ENCODE results near the gene TOMM70.
"Not testable (repeated sequence)": the region's sequence is repeated elsewhere in the genome, so short reads cannot be mapped to it uniquely, and the experiment has no call there.

TOMM70 gene
- long read RNA-seq, donor 1, full-length matches to known transcripts: 7 of 12 reads
- long read RNA-seq, donor 1, partial matches to known transcripts: 5 of 12 reads
- long read RNA-seq, donor 1, other reads (novel, unspliced or antisense): 0 of 12 reads
- long read RNA-seq, donor 2, full-length matches to known transcripts: 11 of 17 reads
- long read RNA-seq, donor 2, partial matches to known transcripts: 6 of 17 reads
- long read RNA-seq, donor 2, other reads (novel, unspliced or antisense): 0 of 17 reads
- long read RNA-seq, donor 3, full-length matches to known transcripts: 4 of 11 reads
- long read RNA-seq, donor 3, partial matches to known transcripts: 7 of 11 reads
- long read RNA-seq, donor 3, other reads (novel, unspliced or antisense): 0 of 11 reads
- long read RNA-seq, donor 4, full-length matches to known transcripts: 13 of 55 reads
- long read RNA-seq, donor 4, partial matches to known transcripts: 42 of 55 reads
- long read RNA-seq, donor 4, other reads (novel, unspliced or antisense): 0 of 55 reads
- long read RNA-seq, donor 5, full-length matches to known transcripts: 11 of 20 reads
- long read RNA-seq, donor 5, partial matches to known transcripts: 9 of 20 reads
- long read RNA-seq, donor 5, other reads (novel, unspliced or antisense): 0 of 20 reads
- long read RNA-seq, donor 6, full-length matches to known transcripts: 9 of 23 reads
- long read RNA-seq, donor 6, partial matches to known transcripts: 14 of 23 reads
- long read RNA-seq, donor 6, other reads (novel, unspliced or antisense): 0 of 23 reads
- long read RNA-seq, donor 7, full-length matches to known transcripts: 16 of 38 reads
- long read RNA-seq, donor 7, partial matches to known transcripts: 22 of 38 reads
- long read RNA-seq, donor 7, other reads (novel, unspliced or antisense): 0 of 38 reads
- long read RNA-seq, donor 8, full-length matches to known transcripts: 8 of 49 reads
- long read RNA-seq, donor 8, partial matches to known transcripts: 41 of 49 reads
- long read RNA-seq, donor 8, other reads (novel, unspliced or antisense): 0 of 49 reads

- DNase-seq: peak; percentile 98
These were observed at the start of gene TOMM70, which contains the start of gene LNP1 for GRCh38 chr3:100400780-100401673. TSS of gene TOMM70 (minus strand) at chr3:100401089. CDS start at chr3:100400949, 140 bp downstream. TSS of gene LNP1 (plus strand) at chr3:100401539. CDS start at chr3:100429730, 28,191 bp downstream.

GRCh38 chr3:100449214-100449613 lies 48.3 kb upstream of the TOMM70 start:
- no peak for DNase-seq

GRCh38 chr3:100448079-100448478 lies 47.2 kb upstream of the TOMM70 start:
- no peak for DNase-seq

GRCh38 chr3:100447067-100447466 lies 46.2 kb upstream of the TOMM70 start:
- not testable (repeated sequence) for DNase-seq

GRCh38 chr3:100443690-100444089 lies 42.8 kb upstream of the TOMM70 start:
- no peak for DNase-seq

GRCh38 chr3:100440895-100441294 lies 40.0 kb upstream of the TOMM70 start:
- no peak for DNase-seq

- no peak for DNase-seq
These were observed 37.7 kb upstream of the TOMM70 start for GRCh38 chr3:100438623-100438974.

- DNase-seq: no peak
These were observed 37.1 kb upstream of the TOMM70 start for GRCh38 chr3:100437721-100438622.

- DNase-seq: no peak
These were observed 36.1 kb upstream of the TOMM70 start for GRCh38 chr3:100436951-100437350.

GRCh38 chr3:100429187-100429716 lies 28.4 kb upstream of the TOMM70 start:
- DNase-seq: no peak

GRCh38 chr3:100427699-100428098 lies 26.8 kb upstream of the TOMM70 start:
- DNase-seq: no peak

- no peak for DNase-seq
These were observed 25.3 kb upstream of the TOMM70 start for GRCh38 chr3:100426067-100426682.

GRCh38 chr3:100425316-100425715 lies 24.4 kb upstream of the TOMM70 start:
- DNase-seq: no peak

GRCh38 chr3:100424261-100424660 lies 23.4 kb upstream of the TOMM70 start:
- no peak for DNase-seq

GRCh38 chr3:100423611-100424010 lies 22.7 kb upstream of the TOMM70 start:
- no peak for DNase-seq

- no peak for DNase-seq
These were observed 20.0 kb upstream of the TOMM70 start for GRCh38 chr3:100420885-100421284.

GRCh38 chr3:100419406-100419805 lies 18.5 kb upstream of the TOMM70 start:
- no peak for DNase-seq

GRCh38 chr3:100416863-100417262 lies 16.0 kb upstream of the TOMM70 start:
- no peak for DNase-seq

- no peak for DNase-seq
These were observed 15.3 kb upstream of the TOMM70 start for GRCh38 chr3:100416176-100416575.

GRCh38 chr3:100413613-100414012 lies 12.7 kb upstream of the TOMM70 start:
- no peak for DNase-seq

All from right kidney (tissue), 9 donors.